Activated naive CD8-positive, alpha-beta T cell treated with anti-CD3 and anti-CD28 coated beads, Interleukin-2, amount 10 ng/mL, durations not matched to agents 7 days and 5 days (primary cell): ENCODE data around the gene ELAVL3. TPM values are rescaled to one million over a fixed set of nuclear protein-coding genes. Genes with fewer than 3 reads are reported as not detected.
"Not testable (repeated sequence)": the region's sequence is repeated elsewhere in the genome, so short reads cannot be mapped to it uniquely, and the experiment has no call there.

Experiments used
- ATAC-seq: fragments of 150-1000 bp; cut with Tn5 transposase; one replicate; pipeline ENCODE4 v1.10.0; 2021; ENCODE audit warnings: low read depth, moderate library complexity
- POLR2A ChIA-PET: fragments of 350-600 bp; sonication (Branson Sonifier 250); formaldehyde crosslinking; loops from one replicate; lab custom pipeline; 2021; ENCODE audit warnings: antibody characterized with exemption; lab: Charles Lee
- DNase-seq: peaks from one replicate; pipeline ENCODE4 v3.0.0; 2021
- H3K27ac Mint-ChIP-seq: one replicate; pipeline ENCODE4 v1.8.0; 2022; ENCODE audit warnings: mild to moderate bottlenecking, mixed read lengths
- H3K27me3 Mint-ChIP-seq: one replicate; pipeline ENCODE4 v1.8.0; 2022; ENCODE audit warnings: mild to moderate bottlenecking, moderate library complexity, mixed read lengths
- H3K36me3 Mint-ChIP-seq: one replicate; pipeline ENCODE4 v1.8.0; 2021; ENCODE audit warnings: mild to moderate bottlenecking, mixed read lengths
- H3K4me1 Mint-ChIP-seq: one replicate; pipeline ENCODE4 v1.8.0; 2021; ENCODE audit warnings: mixed read lengths
- H3K4me3 Mint-ChIP-seq: one replicate; pipeline ENCODE4 v1.8.0; 2022; ENCODE audit warnings: mild to moderate bottlenecking, moderate library complexity, mixed read lengths
- H3K9me3 Mint-ChIP-seq: one replicate; pipeline ENCODE4 v1.8.0; 2021; ENCODE audit warnings: mixed read lengths
- total RNA-seq, 2 experiments: library from RNA; stranded (reverse); gene quantifications; one replicate each; pipeline ENCODE4 v1.2.3, GENCODE V29; 2021

ELAVL3 gene
- total RNA-seq, 2 experiments from 2014 or later, result not detected

GRCh38 chr19:11464333-11465265, 16.2 kb downstream of the ELAVL3 start:
- H3K4me1 Mint-ChIP-seq, result no peaks in the 10 kb centered on the region
- H3K27me3 Mint-ChIP-seq, result peaks cover 4% of the 10 kb centered on the region
- POLR2A ChIA-PET, result no interaction called here
- H3K36me3 Mint-ChIP-seq, result no peaks in the 10 kb centered on the region
- H3K9me3 Mint-ChIP-seq, result no peaks in the 10 kb centered on the region
- ATAC-seq (no peak), DNase-seq (no peak)
- H3K4me3 Mint-ChIP-seq, result no peak overlapping the region
- H3K27ac Mint-ChIP-seq, result no peak overlapping the region

- peaks cover 5% of the 10 kb centered on the region for H3K27me3 Mint-ChIP-seq
- DNase-seq (no peak), ATAC-seq (no peak)
- POLR2A ChIA-PET, result no interaction called here
- no peak overlapping the region for H3K4me3 Mint-ChIP-seq
- H3K27ac Mint-ChIP-seq, result no peak overlapping the region
- H3K9me3 Mint-ChIP-seq, result no peaks in the 10 kb centered on the region
- H3K4me1 Mint-ChIP-seq, result no peaks in the 10 kb centered on the region
- no peaks in the 10 kb centered on the region for H3K36me3 Mint-ChIP-seq
Observed at GRCh38 chr19:11463391-11463790, 17.5 kb downstream of the ELAVL3 start.

- H3K27ac Mint-ChIP-seq, result no peak overlapping the region
- ATAC-seq (no peak), DNase-seq (no peak)
Observed at GRCh38 chr19:11461453-11461852, 19.4 kb downstream of the ELAVL3 start.

GRCh38 chr19:11460207-11460606, 20.6 kb downstream of the ELAVL3 start:
- H3K27me3 Mint-ChIP-seq, result peaks cover 17% of the 10 kb centered on the region
- ATAC-seq (no peak), DNase-seq (no peak)
- no peaks in the 10 kb centered on the region for H3K9me3 Mint-ChIP-seq
- H3K36me3 Mint-ChIP-seq, result no peaks in the 10 kb centered on the region
- no peaks in the 10 kb centered on the region for H3K4me1 Mint-ChIP-seq
- POLR2A ChIA-PET, result no interaction called here
- no peak overlapping the region for H3K4me3 Mint-ChIP-seq
- H3K27ac Mint-ChIP-seq, result no peak overlapping the region

More at GRCh38 chr19:11461453-11461852, 19.4 kb downstream of the ELAVL3 start:
- Mint-ChIP-seq H3K27me3 (peaks cover 8% of the 10 kb centered on the region), H3K4me3 (no peak overlapping the region), H3K9me3 (no peaks in the 10 kb centered on the region), H3K4me1 (no peaks in the 10 kb centered on the region), H3K36me3 (no peaks in the 10 kb centered on the region)
- POLR2A ChIA-PET, result interaction anchor here (0.7 kb wide), 1 partner anchor 242 kb away, joined by 4 read pairs; no protein-coding TSS in a partner anchor

DNA sequence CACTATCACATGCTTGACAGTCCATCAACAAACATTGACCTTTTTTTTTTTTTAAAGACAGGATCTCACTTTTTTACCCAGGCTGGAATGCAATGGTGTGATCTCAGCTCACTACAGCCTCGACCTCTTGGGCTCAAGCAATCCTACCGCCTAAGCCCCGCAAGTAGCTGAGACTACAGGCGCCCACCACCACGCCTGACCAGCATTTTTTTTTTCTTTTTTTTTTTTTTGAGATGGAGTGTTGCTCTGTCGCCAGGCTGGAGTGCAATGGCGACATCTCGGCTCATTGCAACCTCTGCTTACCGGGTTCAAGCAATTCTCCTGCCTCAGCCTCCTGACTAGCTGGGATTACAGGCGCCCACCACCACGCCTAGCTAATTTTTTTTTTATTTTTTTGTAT, 21.9 kb downstream of the ELAVL3 start:
- POLR2A ChIA-PET, result not testable (repeated sequence)
- peaks cover 17% of the 10 kb centered on the region for H3K27me3 Mint-ChIP-seq

DNA sequence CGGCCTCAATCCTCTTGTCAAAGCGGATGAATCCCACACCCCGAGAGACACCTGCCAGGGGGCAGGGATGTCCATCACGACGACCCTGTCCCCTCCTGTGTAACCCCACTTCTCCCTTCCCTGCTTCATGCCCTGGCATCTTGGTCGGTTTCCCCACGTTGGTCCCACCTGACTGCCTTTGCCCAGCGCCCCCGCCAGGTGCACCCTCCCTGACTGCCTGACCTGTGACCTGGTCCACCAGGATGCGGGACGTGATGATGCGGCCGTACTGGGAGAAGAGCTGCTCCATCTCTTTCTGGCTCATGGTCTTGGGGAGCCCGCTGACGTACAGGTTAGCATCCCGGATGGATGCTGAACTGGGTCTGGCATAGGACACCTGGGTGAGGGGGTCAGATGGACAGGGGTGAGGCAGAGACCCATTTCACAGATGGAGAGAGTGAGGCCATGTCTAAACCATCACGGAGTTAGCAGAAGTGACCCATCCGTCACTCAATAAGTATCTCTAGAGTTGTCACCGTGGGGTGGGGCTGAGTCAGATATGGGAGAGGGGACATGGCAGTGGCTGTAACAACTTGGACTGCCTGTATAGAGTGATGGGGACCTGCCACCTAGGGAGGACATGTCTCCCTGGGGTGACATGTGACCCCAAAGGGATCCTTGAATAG, 22.5 kb downstream of the ELAVL3 start:
- H3K27ac Mint-ChIP-seq, result no peak overlapping the region
- no peaks in the 10 kb centered on the region for H3K9me3 Mint-ChIP-seq
- no peak overlapping the region for H3K4me3 Mint-ChIP-seq
- POLR2A ChIA-PET, result no interaction called here
- peaks cover 17% of the 10 kb centered on the region for H3K27me3 Mint-ChIP-seq
- ATAC-seq (no peak), DNase-seq (no peak)
- H3K36me3 Mint-ChIP-seq, result no peaks in the 10 kb centered on the region
- no peaks in the 10 kb centered on the region for H3K4me1 Mint-ChIP-seq

More for the DNA sequence above, 21.9 kb downstream of the ELAVL3 start:
- not testable (repeated sequence) for H3K9me3 Mint-ChIP-seq, DNase-seq, H3K27ac Mint-ChIP-seq, ATAC-seq, H3K36me3 Mint-ChIP-seq, H3K4me1 Mint-ChIP-seq, H3K4me3 Mint-ChIP-seq

DNA sequence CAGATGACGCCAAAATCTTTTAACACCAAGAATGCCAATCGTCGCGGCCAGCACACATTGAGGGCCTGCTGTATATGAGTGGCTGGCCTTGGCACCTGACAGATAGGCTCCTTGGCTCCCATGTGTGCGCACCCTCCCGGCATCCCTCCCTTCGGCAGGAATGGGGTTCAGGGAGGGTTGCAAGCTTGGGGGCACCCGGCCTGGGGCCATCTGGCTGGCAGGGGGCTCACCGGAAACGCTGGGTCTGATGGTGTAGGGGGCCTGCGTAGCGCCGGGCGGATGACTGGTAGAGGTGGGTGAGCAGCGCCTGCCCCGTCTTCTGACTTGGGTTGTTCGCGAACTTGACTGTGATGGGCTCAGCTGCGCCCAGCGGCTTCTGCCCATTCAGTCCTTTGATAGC, 23.0 kb downstream of the ELAVL3 start:
- Mint-ChIP-seq H3K27ac (no peak overlapping the region), H3K4me3 (no peak overlapping the region), H3K36me3 (no peaks in the 10 kb centered on the region), H3K4me1 (no peaks in the 10 kb centered on the region), H3K27me3 (peaks cover 17% of the 10 kb centered on the region), H3K9me3 (no peaks in the 10 kb centered on the region)
- DNase-seq (no peak), ATAC-seq (no peak)
- POLR2A ChIA-PET, result no interaction called here

GRCh38 chr19:11457115-11457514, 23.7 kb downstream of the ELAVL3 start:
- Mint-ChIP-seq H3K36me3 (no peaks in the 10 kb centered on the region), H3K9me3 (no peaks in the 10 kb centered on the region), H3K4me1 (no peaks in the 10 kb centered on the region), H3K4me3 (no peak overlapping the region), H3K27ac (no peak overlapping the region), H3K27me3 (peaks cover 17% of the 10 kb centered on the region)
- no peak for ATAC-seq
- no peak for DNase-seq
- POLR2A ChIA-PET, result no interaction called here

DNA sequence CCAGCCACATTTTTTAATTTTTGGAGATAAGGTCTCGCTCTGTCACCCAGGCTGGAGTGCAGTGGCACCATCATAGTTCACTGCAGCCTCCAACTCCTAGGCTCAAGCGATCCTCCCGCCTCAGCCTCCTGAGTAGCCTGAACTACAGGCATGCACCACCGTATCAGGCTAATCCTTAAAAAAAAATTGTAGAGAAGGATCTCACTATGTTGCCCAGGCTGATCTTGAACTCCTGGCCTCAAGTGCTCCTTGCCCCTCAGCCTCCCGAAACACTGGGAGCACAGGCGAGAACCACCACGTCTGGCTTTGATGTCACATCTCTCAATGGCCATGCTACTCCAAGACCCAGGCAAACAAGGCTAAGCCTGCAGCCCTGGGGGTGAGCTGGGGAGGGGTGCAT, 24.2 kb downstream of the ELAVL3 start:
- DNase-seq (no peak), ATAC-seq (no peak)
- peaks cover 17% of the 10 kb centered on the region for H3K27me3 Mint-ChIP-seq
- H3K36me3 Mint-ChIP-seq, result no peaks in the 10 kb centered on the region
- no peak overlapping the region for H3K4me3 Mint-ChIP-seq
- H3K4me1 Mint-ChIP-seq, result no peaks in the 10 kb centered on the region
- H3K27ac Mint-ChIP-seq, result no peak overlapping the region
- POLR2A ChIA-PET, result interaction anchor here (0.6 to 1.2 kb wide), 3 partner anchors 26 to 107 kb away, joined by 4 to 5 read pairs (median 4); no protein-coding TSS in a partner anchor
- H3K9me3 Mint-ChIP-seq, result no peaks in the 10 kb centered on the region

GRCh38 chr19:11455233-11455554, 25.7 kb downstream of the ELAVL3 start:
- H3K4me1 Mint-ChIP-seq, DNase-seq, H3K36me3 Mint-ChIP-seq, H3K4me3 Mint-ChIP-seq, H3K27ac Mint-ChIP-seq, POLR2A ChIA-PET, H3K9me3 Mint-ChIP-seq, ATAC-seq: not testable (repeated sequence)
- H3K27me3 Mint-ChIP-seq, result peaks cover 13% of the 10 kb centered on the region

GRCh38 chr19:11453468-11454341, 27.1 kb downstream of the ELAVL3 start:
- H3K9me3 Mint-ChIP-seq, result no peaks in the 10 kb centered on the region
- ATAC-seq, result no peak
- H3K27me3 Mint-ChIP-seq, result peaks cover 13% of the 10 kb centered on the region
- H3K27ac Mint-ChIP-seq, result no peak overlapping the region
- POLR2A ChIA-PET, result no interaction called here
- H3K36me3 Mint-ChIP-seq, result peaks cover 1% of the 10 kb centered on the region
- no peaks in the 10 kb centered on the region for H3K4me1 Mint-ChIP-seq
- H3K4me3 Mint-ChIP-seq, result no peak overlapping the region
- no peak for DNase-seq

- Mint-ChIP-seq H3K36me3 (peaks cover 1% of the 10 kb centered on the region), H3K27ac (no peak overlapping the region), H3K9me3 (no peaks in the 10 kb centered on the region), H3K4me3 (no peak overlapping the region), H3K27me3 (peaks cover 10% of the 10 kb centered on the region), H3K4me1 (no peaks in the 10 kb centered on the region)
- ATAC-seq (no peak), DNase-seq (no peak)
- POLR2A ChIA-PET, result interaction anchor here (0.7 to 1.3 kb wide), 3 partner anchors 21 to 72 kb away, joined by 3 to 4 read pairs (median 3); no protein-coding TSS in a partner anchor
Observed at GRCh38 chr19:11452620-11453310, 28.1 kb downstream of the ELAVL3 start.
